Mesenchymal stem cell (in vitro differentiated cells and primary cell): ENCODE measurements around the gene KLKB1.

Source experiments
- DNase-seq: peaks from one replicate; pipeline ENCODE4 v3.0.0-alpha.2; 2013
- H2AFZ ChIP-seq: one replicate; pipeline ENCODE4 v1.6.1; 2013; ENCODE audit warnings: low read depth, mild to moderate bottlenecking, control low read depth, inconsistent platforms, low read length, moderate library complexity
- H2AK5ac ChIP-seq: 2 replicates; pipeline ENCODE4 v1.6.1; 2013; ENCODE audit warnings: low read length, moderate library complexity, mild to moderate bottlenecking, inconsistent platforms; ENCODE audit not compliant: severe bottlenecking
- H2BK120ac ChIP-seq: one replicate; pipeline ENCODE4 v1.6.1; 2013; ENCODE audit warnings: low read depth, mild to moderate bottlenecking, inconsistent platforms, low read length, moderate library complexity
- H2BK12ac ChIP-seq, 2 experiments: one replicate each; pipeline ENCODE4 v1.6.1; 2013; ENCODE audit warnings: inconsistent platforms in 2 of 2, low read length in 2 of 2, mild to moderate bottlenecking in 2 of 2, moderate library complexity in 2 of 2, control low read depth in 1 of 2
- H2BK15ac ChIP-seq: one replicate; pipeline ENCODE4 v1.6.1; 2013; ENCODE audit warnings: mild to moderate bottlenecking, low read depth, inconsistent platforms; ENCODE audit not compliant: poor library complexity, severe bottlenecking
- H2BK5ac ChIP-seq: 2 replicates; pipeline ENCODE4 v1.6.1; 2013; ENCODE audit warnings: low read depth, mild to moderate bottlenecking, low read length, control low read depth, inconsistent platforms; ENCODE audit not compliant: poor library complexity, severe bottlenecking
- H3K14ac ChIP-seq, 2 experiments: one replicate each; pipeline ENCODE4 v1.6.1; 2013; ENCODE audit warnings: inconsistent platforms in 2 of 2, low read length in 2 of 2, control low read depth in 1 of 2, mild to moderate bottlenecking in 1 of 2, moderate library complexity in 1 of 2
- H3K18ac ChIP-seq, 2 experiments: one replicate each; pipeline ENCODE4 v1.6.1; 2013; ENCODE audit warnings: inconsistent platforms in 2 of 2, low read length in 2 of 2, control low read depth in 1 of 2, low read depth in 1 of 2, mild to moderate bottlenecking in 1 of 2
- H3K23ac ChIP-seq, 2 experiments: one replicate each; pipeline ENCODE4 v1.6.1; 2013; ENCODE audit warnings: inconsistent platforms in 2 of 2, low read length in 2 of 2, mild to moderate bottlenecking in 2 of 2, moderate library complexity in 2 of 2, control low read depth in 1 of 2
- H3K27ac ChIP-seq: 2 replicates; pipeline ENCODE4 v1.5.1; 2013; ENCODE audit warnings: mild to moderate bottlenecking, moderate library complexity, low read length, control low read depth, inconsistent platforms; ENCODE audit not compliant: poor library complexity, severe bottlenecking
- H3K27me3 ChIP-seq, 2 experiments: 2 replicates each; pipeline versions ENCODE4 v1.6.1 to v1.7.0; 2013; ENCODE audit warnings: low read length in 2 of 2, mild to moderate bottlenecking in 2 of 2, moderate library complexity in 2 of 2, control low read depth in 1 of 2, inconsistent platforms in 1 of 2; ENCODE audit not compliant: control insufficient read depth in 1 of 2, insufficient read depth in 1 of 2
- H3K36me3 ChIP-seq, 2 experiments: 2 replicates each; pipeline versions ENCODE4 v1.6.1 to v1.7.0; 2013; ENCODE audit warnings: low read length in 2 of 2, control low read depth in 1 of 2, inconsistent platforms in 1 of 2, low read depth in 1 of 2, mild to moderate bottlenecking in 1 of 2; ENCODE audit not compliant: insufficient read depth in 2 of 2, control insufficient read depth in 1 of 2
- H3K4ac ChIP-seq, 2 experiments: one replicate each; pipeline ENCODE4 v1.6.1; 2013; ENCODE audit warnings: inconsistent platforms in 2 of 2, low read length in 2 of 2, mild to moderate bottlenecking in 2 of 2, moderate library complexity in 2 of 2, control low read depth in 1 of 2, low read depth in 1 of 2
- H3K4me1 ChIP-seq: 2 replicates; pipeline ENCODE4 v1.6.1; 2013; ENCODE audit warnings: low read depth, low read length, control low read depth; ENCODE audit not compliant: control insufficient read depth, insufficient read depth
- H3K4me2 ChIP-seq: 2 replicates; pipeline ENCODE4 v1.6.1; 2013; ENCODE audit warnings: low read length, mild to moderate bottlenecking, inconsistent platforms; ENCODE audit not compliant: poor library complexity, severe bottlenecking
- H3K4me3 ChIP-seq, 2 experiments: 2 replicates each; pipeline versions ENCODE4 v1.5.1 to v1.7.0; 2013; ENCODE audit warnings: low read length in 2 of 2, mild to moderate bottlenecking in 2 of 2, control low read depth in 1 of 2, low read depth in 1 of 2; ENCODE audit not compliant: insufficient read depth in 1 of 2
- H3K79me1 ChIP-seq: replicated peaks from 2 replicates; pipeline ENCODE4 v1.6.1; 2013; ENCODE audit warnings: mild to moderate bottlenecking, control low read depth, low read length, inconsistent platforms; ENCODE audit not compliant: poor library complexity, severe bottlenecking
- H3K9ac ChIP-seq: 2 replicates; pipeline ENCODE4 v1.7.0; 2013; ENCODE audit warnings: mild to moderate bottlenecking, low read length, moderate library complexity
- H3K9me3 ChIP-seq: 2 replicates; pipeline ENCODE4 v1.7.0; 2013; ENCODE audit warnings: mild to moderate bottlenecking, low read length; ENCODE audit not compliant: control insufficient read depth
- H4K8ac ChIP-seq: one replicate; pipeline ENCODE4 v1.6.1; 2013; ENCODE audit warnings: inconsistent platforms, mild to moderate bottlenecking, low read length, moderate library complexity
- H4K91ac ChIP-seq: one replicate; pipeline ENCODE4 v1.6.1; 2013; ENCODE audit warnings: mild to moderate bottlenecking, low read length, inconsistent platforms
- WGBS: methylation state at CpG from one replicate; pipeline ENCODE4 v1.1.7; 2013; ENCODE audit warnings: mixed read lengths; 5-methylcytosine and 5-hydroxymethylcytosine counted together

KLKB1 gene

DNA sequence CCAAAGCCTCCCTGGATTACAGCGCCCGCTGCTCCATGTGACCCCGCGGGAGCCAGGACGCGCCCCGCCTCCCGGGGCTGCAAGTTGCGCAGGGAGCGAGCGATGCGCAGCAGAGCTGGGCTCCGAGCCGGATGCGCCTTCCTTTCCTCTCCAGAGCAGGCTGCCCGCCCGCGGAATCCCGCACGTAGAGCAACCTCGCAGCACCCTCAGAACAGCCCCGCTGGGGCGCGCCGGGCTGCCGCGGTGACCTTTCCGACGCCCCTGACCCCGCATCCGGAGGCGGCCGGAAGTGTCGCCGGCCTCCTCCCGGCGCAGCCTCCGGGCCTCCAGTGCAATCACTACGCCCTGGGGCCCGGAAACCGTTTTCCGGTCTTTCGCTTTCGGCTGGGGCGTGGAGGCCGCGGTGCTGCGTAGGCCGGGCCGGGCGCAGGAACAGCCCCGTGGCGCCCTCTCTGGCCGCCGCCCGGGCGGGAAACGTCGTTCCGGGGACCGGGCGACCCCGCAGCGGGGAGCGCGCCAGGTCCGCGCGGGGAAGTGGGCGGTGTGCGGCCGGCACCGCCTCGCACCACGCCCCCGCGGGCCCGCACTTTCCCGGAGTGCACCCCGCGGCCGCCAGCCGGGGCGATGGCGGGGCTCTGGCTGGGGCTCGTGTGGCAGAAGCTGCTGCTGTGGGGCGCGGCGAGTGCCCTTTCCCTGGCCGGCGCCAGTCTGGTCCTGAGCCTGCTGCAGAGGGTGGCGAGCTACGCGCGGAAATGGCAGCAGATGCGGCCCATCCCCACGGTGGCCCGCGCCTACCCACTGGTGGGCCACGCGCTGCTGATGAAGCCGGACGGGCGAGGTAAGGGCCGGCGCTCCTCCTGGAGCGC lies 35.9 kb upstream of the KLKB1 start, which contains the start of gene CYP4V2:
Gene CYP4V2, plus strand, starts transcription at position 368 of the 866 bp plus-strand sequence. Its CDS starts 257 bp downstream, at position 625.
- H3K4me1 ChIP-seq, result peaks cover 4% of the 10 kb centered on the region
- peaks cover 5 to 19% of the 10 kb centered on the region in 2 experiments for H3K36me3 ChIP-seq
- peak within 1 kb of the TSS; percentile 83 for H3K4me2 ChIP-seq
- H3K9ac ChIP-seq, result peak within 1 kb of the TSS; percentile 90
- H3K27me3 ChIP-seq, result no peaks in the 10 kb centered on the region
- peak within 1 kb of the TSS; percentile 98 for H2BK120ac ChIP-seq
- peak within 1 kb of the TSS; percentile 90 for H3K18ac ChIP-seq
- H3K4me3 ChIP-seq, result peak within 1 kb of the TSS; percentile 91 to 92
- peak; percentile 87 for DNase-seq
- peak within 1 kb of the TSS; percentile 98 for H4K8ac ChIP-seq
- H3K23ac ChIP-seq, result peak within 1 kb of the TSS; percentile 75 to 90
- under 1% methylated on average over 92 of the region's 107 CpGs for WGBS
- H3K27ac ChIP-seq, result peak within 1 kb of the TSS; percentile 63
- H3K9me3 ChIP-seq, result no peaks in the 10 kb centered on the region
- peak within 1 kb of the TSS; percentile 87 to 89 for H3K4ac ChIP-seq
- H2BK15ac ChIP-seq, result peak within 1 kb of the TSS; percentile 100
- no peak within 1 kb of the TSS for H2AK5ac ChIP-seq
- peak within 1 kb of the TSS; percentile 89 for H2AFZ ChIP-seq
- H2BK5ac ChIP-seq, result peak within 1 kb of the TSS; percentile 61
- H2BK12ac ChIP-seq, result peak within 1 kb of the TSS; percentile 54 to 97
- H4K91ac ChIP-seq, result peak within 1 kb of the TSS; percentile 96
- H3K14ac ChIP-seq, result peak within 1 kb of the TSS; percentile 74 to 95
- H3K79me1 ChIP-seq, result peaks cover 9% of the 10 kb centered on the region

DNA sequence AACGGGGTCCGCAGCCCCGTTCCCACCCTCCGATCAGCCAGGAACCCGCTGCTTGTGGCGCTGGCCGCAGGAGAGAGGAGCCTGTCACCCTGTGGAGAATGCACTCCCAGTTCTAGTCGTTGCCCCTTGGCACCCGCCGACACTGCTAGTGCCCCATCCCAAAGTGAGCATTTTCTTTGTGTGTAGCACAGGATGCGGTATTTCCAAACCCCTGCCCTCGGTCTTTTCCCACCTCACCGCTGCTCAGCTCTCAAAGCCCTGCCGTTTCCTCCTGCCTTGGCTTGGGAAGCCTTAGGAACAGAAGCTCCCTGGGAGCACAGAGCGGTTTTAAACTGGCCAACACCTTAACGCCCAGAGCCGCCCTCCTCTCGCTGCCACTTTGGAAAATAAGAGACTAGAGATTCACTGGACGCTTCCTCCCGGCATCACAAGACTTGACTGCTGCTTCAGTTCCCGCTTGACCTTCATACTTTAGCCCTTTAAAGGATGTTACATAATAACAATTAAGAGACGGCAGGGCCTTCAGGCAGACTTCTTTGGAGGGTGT lies 35.2 kb upstream of the KLKB1 start:
- peak overlapping the region; percentile 98 for H4K8ac ChIP-seq
- H3K27me3 ChIP-seq, result no peaks in the 10 kb centered on the region
- H2BK5ac ChIP-seq, result no peak overlapping the region
- peaks cover 7 to 26% of the 10 kb centered on the region in 2 experiments for H3K36me3 ChIP-seq
- peak overlapping the region; percentile 90 for H3K9ac ChIP-seq
- H3K4me1 ChIP-seq, result peaks cover 4% of the 10 kb centered on the region
- peak overlapping the region; percentile 90 for H3K18ac ChIP-seq
- H2AK5ac ChIP-seq, result no peak overlapping the region
- peaks cover 9% of the 10 kb centered on the region for H3K79me1 ChIP-seq
- H3K9me3 ChIP-seq, result no peaks in the 10 kb centered on the region
- WGBS, result 3% methylated on average over 21 of the region's 22 CpGs
- H2BK12ac ChIP-seq, result peak overlapping the region in 1 of 2 experiments; percentile 97
- peak overlapping the region; percentile 75 to 90 for H3K23ac ChIP-seq
- H4K91ac ChIP-seq, result peak overlapping the region; percentile 96
- peak overlapping the region; percentile 83 for H3K4me2 ChIP-seq
- H2BK120ac ChIP-seq, result peak overlapping the region; percentile 98
- peak overlapping the region; percentile 100 for H2BK15ac ChIP-seq
- peak overlapping the region; percentile 87 to 89 for H3K4ac ChIP-seq
- peak overlapping the region in 1 of 2 experiments; percentile 95 for H3K14ac ChIP-seq
- H3K27ac ChIP-seq, result peak overlapping the region; percentile 43
- DNase-seq, result peak; percentile 60
- peak overlapping the region; percentile 89 for H2AFZ ChIP-seq
- H3K4me3 ChIP-seq, result peak overlapping the region; percentile 91 to 92

DNA sequence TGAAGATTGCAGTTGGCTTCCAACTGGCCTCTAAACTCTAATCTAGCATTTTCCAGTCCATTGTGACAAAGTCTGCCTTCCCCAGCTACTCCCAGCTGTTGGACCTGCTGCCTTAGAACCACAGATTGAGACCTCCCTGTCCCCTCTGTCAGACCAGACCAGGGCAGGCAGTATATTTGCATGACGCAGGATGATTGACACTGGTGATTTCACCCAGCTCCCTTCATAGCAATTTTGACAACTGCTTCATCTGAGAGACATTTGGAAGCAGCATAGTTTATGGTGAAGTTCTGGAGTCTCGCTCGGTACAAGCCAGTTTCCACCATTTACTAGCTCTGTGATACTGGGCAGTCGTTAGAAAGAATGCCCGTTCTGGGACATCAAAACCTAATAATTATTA lies 33.5 kb upstream of the KLKB1 start:
- no peak overlapping the region for H3K4me2 ChIP-seq
- 100% methylated on average over 2 of the region's 5 CpGs for WGBS

DNA sequence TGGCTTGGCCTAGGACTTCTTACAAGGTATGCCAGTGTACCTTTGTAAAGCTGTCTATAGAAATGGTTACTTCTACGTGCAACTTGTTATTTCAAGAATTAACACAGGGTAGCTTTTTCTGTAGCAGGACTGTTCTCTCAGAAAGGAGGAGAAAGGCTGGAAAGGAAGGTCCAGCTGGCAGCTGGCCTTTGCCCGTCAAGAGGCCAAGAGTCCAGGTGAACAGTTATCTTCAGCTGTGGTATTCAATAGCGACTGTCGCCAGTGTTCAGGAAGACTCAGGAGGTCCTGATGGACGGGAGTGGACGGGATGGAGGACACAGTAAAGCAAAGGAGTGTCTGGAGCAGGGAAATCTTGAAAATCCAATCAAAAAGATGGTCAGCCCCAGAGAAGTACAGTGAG lies 31.2 kb upstream of the KLKB1 start:
- Histone ChIP-seq H3K4me3 (no peak overlapping the region), H2BK120ac (no peak overlapping the region), H3K27ac (no peak overlapping the region), H2BK15ac (no peak overlapping the region), H2AFZ (no peak overlapping the region), H4K91ac (no peak overlapping the region), H3K9ac (no peak overlapping the region), H3K23ac (no peak overlapping the region), H3K4me1 (peaks cover 3% of the 10 kb centered on the region), H2BK5ac (no peak overlapping the region), H3K4ac (no peak overlapping the region), H3K18ac (no peak overlapping the region), H3K36me3 (peaks cover 8 to 44% of the 10 kb centered on the region in 2 experiments), H3K27me3 (no peaks in the 10 kb centered on the region), H3K4me2 (no peak overlapping the region), H4K8ac (no peak overlapping the region), H3K79me1 (peaks cover 9% of the 10 kb centered on the region), H3K14ac (no peak overlapping the region), H2BK12ac (no peak overlapping the region), H3K9me3 (no peaks in the 10 kb centered on the region), H2AK5ac (no peak overlapping the region)
- whole genome bisulfite sequencing, result 96% methylated on average over 6 of the region's 6 CpGs
- DNase-seq, result no peak

More for the DNA sequence above, 33.5 kb upstream of the KLKB1 start:
- peaks cover 9% of the 10 kb centered on the region for H3K79me1 ChIP-seq
- H2AK5ac ChIP-seq, result no peak overlapping the region
- H3K36me3 ChIP-seq, result peaks cover 8 to 42% of the 10 kb centered on the region in 2 experiments
- peaks cover 4% of the 10 kb centered on the region for H3K4me1 ChIP-seq
- H2BK5ac ChIP-seq, result no peak overlapping the region
- H3K27me3 ChIP-seq, result no peaks in the 10 kb centered on the region
- no peak overlapping the region for H2BK15ac ChIP-seq
- no peak overlapping the region for H4K91ac ChIP-seq
- H2BK120ac ChIP-seq, result no peak overlapping the region
- H3K9me3 ChIP-seq, result no peaks in the 10 kb centered on the region
- H3K4me3 ChIP-seq, result no peak overlapping the region
- H3K9ac ChIP-seq, result no peak overlapping the region
- H2AFZ ChIP-seq, result no peak overlapping the region
- H4K8ac ChIP-seq, result no peak overlapping the region
- no peak for DNase-seq
- H3K23ac ChIP-seq, result no peak overlapping the region
- no peak overlapping the region for H2BK12ac ChIP-seq
- no peak overlapping the region for H3K27ac ChIP-seq
- H3K14ac ChIP-seq, result no peak overlapping the region
- no peak overlapping the region for H3K18ac ChIP-seq
- H3K4ac ChIP-seq, result no peak overlapping the region
